Stimulated activated CD4-positive, alpha-beta T cell treated with anti-CD3 and anti-CD28 coated beads, Interleukin-1b, Interleukin-23, amount 100 ng/mL, for 4 hours (primary cell): ENCODE results near the gene BICD1.
A peak's percentile ranks its signal among the peaks of the same experiment; 100 is the strongest.
"Not testable (repeated sequence)": the region's sequence is repeated elsewhere in the genome, so short reads cannot be mapped to it uniquely, and the experiment has no call there.

Source experiments
- DNase-seq, 2 donors: peaks; one replicate each; pipeline ENCODE4 v3.0.0-alpha.2; 2020; ENCODE audit warnings: low read depth in 2 of 2

Gene BICD1

DNA sequence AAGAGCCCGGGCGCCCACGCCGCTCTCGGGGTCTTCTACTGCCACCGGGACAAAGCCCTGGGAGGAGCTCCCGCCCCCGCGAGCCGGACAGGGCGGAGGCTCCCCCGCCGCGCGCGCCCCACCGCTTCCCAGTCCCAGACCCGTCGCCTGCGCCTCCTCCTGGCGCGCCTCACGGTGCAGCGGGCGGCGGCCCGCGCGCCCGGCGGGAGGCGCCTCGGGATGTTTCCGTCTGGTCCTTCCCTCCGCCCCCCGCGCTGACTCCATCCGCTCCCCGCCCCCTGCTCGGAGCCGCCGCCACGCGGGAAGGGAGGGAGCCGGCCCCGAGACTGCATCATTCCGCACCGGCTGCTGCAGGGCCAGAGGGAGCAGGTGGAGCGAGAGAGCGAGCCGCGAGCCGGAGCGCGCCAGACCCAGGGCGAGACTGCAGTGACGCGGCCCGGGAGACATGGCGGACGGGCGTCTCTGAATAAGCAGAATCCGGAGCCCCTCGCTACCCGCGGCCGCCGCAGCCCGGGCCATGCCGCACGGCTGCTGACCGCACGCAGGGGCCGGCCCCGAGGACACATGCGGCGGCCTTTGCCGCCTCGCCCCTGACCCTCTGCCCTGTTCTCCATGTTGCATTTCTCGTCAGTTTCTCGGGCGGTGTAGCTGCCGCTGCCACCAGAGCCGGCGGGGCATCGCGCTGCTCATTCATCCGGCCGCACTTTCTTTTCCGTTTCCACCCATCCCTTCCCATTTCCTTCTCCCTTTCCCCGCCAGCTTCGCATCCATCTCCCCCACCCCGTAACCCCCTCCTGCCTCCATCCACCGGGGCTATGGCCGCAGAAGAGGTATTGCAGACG, at the start of gene BICD1:
Gene BICD1 (plus strand): TSS at position 331 of the 842 bp plus-strand sequence. CDS start 485 bp downstream, at position 816.
- DNase-seq, result peak; percentile 49 to 70

DNA sequence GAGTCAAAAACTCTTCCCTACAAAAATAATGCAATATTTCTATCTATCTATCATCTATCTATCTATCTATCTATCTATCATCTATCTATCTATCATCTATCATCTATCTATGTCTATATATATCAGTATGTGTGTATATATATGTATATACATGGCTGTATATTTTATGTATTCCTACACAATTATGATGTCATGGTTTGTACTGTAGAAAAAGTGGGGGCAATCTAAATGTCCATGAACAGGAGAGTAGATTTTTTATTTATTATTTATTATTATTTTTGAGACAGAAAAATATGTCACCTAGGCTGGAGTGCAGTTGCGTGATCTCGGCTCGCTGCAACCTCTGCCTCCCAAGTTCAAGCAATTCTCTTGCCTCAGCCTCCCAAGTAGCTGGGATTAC, 45.6 kb upstream of the BICD1 start:
- DNase-seq, result no peak

DNA sequence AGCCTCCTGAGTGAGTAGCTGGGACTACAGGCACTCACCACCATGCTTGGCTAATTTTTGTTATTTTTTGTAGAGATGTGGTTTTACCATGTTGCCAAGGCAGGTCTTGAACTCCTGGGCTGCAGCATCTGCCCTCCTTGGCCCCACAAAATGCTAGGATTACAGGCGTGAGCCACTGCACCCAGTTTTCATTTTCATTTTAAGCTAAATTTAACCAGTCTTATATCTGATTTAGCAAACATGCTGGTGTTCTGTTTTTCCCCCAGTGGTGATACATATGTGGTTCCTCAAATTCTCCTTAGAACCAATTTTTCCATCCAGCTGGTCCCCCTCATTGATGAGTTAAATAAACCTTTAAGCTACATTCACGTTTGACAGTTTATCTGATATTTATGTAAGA, 43.8 kb upstream of the BICD1 start:
- no peak for DNase-seq

DNA sequence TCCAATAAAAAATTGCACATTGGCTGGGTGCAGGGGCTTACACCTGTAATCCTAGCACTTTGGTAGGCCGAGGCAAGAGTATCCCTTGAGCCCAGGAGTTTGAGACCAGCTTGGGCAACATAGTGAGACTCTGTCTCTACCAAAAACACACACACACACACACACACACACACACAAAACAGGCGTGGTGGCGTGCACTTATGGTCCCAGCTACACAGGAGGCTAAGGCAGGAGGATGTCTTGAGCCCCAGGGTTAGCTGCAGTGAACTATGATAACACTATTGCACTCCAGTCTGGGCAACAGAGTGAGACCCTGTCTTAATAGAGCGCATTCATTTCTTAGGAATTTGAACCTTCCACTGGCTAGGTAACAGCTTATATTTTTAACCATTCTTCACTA, 42.9 kb upstream of the BICD1 start:
- DNase-seq, result no peak

DNA sequence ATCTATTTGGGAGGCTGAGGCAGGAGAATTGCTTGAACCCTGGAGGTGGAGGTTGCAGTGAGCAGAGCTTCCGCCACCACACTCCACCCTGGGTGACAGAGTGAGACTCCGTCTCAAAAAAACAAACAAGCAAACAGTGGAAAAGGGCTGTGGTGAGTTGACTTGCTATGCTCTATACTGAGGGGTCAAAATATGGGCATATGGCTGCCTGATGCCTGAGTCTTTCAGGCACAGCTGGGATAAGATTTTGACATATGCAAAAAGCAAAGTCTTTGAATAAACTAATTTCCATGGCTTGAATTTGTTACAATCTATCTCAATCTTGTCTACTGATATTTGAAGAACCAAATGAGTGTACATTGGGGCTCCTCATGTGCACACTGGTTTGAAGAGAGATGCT, 40.4 kb upstream of the BICD1 start:
- no peak for DNase-seq

DNA sequence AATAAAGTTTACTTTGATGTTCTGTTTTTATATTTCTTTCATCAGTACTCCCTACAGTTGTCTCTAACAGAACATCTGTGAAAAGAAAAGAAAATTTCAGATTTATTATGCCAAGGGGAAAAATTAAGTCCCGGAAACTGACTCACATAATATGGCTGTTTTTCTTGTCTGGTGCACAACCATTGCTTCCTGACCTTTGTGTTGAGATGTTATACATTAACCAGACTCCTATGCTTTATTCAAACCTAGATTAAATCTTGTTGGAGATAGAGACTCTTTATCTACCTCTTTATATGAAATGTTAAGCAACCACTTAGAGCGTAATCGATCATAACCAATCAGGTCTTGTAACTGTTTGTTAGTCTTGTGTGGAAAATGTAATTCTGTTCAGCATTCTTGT, 37.6 kb upstream of the BICD1 start:
- DNase-seq, result no peak

DNA sequence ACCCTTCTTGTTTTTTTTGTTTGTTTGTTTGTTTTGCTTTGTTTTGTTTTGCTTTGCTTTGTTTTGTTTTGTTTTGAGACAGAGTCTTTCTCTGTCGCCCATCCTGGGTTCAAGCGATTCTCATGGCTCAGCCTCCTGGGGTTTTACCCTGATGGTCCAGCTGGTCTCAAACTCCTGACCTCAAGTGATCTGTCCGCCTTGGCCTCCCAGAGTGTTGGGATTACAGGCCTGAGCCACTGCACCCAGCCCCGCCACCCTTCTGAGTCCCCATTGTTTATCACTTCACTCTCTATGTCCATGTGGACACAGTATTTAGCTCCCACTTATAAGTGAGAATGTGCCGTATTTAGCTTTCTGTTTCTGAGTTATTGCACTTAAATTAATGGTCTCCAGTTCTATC, 36.9 kb upstream of the BICD1 start:
- DNase-seq, result no peak

DNA sequence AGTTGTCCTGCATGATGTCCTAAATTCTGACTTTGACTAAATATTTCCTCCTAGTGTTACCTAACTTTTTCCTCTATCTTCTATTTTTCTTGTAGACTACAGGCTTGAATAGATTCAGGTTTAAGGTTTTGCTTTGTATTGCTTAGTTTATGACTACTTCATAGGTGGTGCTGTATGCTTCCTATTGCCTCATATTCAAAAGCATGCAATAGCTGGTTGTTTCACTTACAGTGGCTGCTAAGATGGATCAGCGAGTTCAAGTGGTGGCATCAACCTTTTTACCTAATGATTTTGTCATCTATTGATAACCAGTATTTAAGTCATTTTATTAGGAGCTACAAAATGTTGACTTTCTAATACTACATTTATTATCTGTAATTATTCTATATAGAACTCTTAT, 36.3 kb upstream of the BICD1 start:
- no peak for DNase-seq

DNA sequence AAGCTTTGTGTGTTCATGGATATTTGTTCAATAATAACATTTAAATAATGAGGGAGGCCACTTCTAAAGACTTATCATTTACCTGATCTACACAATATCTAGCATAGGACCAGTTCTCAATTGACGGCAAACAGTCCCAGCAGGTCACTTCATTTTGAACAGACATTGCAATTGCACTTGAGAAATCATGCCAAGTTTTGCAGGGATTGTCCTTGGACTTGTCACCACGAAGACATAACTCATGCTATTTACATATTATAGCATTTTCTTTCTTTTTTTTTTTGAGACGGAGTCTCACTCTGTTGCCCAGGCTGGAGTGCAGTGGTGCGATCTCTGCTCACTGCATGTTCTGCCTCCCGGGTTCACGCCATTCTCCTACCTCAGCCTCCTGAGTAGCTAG, 34.5 kb upstream of the BICD1 start:
- DNase-seq, result no peak

DNA sequence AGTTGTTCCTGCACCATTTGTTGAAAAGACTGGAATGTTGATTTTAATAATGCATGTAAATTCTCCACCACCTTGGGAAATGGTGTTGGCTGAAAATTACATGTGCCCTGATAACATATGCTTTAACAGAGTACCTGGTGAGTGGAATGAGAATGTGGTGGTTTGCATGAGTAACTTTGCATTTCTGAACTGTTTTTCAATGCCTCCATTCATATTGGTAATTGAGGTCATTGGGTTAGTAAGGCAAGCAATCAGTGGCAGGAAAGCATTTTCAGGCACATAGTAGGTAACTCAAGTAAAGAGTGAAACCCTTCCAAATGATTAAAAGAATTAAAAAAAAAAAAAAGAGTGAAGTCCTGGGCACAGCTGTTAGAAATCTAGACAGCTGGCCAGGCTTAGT, 32.2 kb upstream of the BICD1 start:
- DNase-seq, result no peak

DNA sequence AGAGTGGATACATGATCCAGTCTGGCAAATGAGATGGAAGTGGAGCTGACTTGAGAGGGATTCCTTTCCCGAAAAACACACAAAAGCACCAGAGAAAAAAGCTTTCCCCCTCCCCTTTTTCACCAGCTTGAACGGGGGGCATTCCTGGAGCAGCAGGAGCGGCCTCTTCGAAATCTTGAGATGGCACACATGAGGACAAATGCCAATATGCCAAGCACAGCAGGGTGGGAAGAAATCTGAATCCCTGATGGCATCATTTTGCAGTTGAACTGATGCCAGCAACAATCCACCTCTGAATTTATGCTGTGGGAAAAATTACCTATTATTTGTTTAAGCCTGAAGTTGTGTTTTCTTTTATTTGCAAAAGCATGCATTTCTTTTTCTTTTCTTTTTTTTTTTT, 29.7 kb upstream of the BICD1 start:
- no peak for DNase-seq

DNA sequence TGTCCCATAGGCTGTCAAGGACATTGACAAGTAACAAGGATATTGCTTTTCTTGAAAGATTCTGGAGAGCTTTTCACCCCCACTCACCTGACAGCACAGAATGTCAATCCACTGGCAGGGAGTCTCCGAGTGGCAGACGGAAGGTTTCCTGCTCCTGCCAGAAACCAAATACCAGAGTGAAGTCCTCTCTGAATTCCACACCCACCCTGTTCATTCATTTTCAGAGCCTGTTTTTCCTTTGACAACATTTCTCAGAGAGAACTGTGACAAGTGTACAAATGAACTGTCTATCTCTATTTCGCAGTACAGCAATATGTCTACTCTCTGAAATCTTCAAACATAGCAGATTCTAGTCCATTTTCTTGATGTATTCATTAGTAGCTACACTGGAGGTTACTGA, 26.2 kb upstream of the BICD1 start:
- no peak for DNase-seq

DNA sequence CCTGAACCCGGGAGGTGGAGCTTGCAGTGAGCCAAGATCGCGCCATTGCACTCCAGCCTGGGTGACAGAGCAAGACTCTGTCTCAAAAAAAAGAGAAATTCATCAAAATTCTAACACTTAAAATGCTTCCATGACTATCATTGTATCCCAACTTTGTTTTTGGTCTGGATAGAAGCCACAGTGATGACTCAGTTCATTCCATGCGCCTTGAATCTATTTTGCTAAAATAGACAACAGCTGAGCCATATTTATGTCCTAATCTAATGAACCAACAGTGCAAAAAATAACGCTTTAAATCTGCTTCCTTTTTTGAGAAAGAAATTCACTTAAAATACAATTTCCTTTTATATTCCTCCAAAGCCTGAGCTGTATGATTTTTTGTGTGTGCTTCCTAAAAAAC, 23.2 kb upstream of the BICD1 start:
- no peak for DNase-seq

DNA sequence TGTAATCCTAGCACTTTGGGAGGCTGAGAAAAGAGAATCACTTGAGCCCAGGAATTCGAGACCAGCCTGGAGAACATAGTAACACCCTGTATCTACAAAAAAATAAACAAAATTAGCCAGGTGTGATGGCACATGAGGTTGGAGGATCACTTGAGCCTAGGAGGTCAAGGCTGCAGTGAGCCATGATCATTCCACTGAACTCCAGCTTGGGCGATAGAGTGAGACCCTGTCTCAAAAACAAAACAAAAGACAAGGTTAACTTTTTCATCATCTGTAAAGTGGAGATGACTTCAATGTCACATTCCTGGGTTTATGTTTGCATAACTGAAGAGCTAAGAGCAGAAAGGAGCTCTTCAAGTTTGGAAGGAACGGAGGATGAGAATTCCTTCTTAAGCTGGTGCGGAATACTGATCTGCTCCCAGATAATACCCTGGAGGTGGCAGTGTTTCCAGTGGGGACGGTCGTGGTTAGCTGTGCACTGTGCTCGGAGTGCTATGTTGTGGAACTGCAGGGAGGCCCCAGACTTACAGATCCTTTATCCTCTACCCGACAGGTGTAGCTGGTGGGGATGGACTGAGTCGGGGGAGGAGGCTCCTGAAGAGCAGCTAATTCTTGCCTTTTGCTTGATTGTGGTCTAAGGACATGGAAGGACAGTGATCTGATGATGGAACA, 22.5 kb upstream of the BICD1 start:
- DNase-seq, result no peak

DNA sequence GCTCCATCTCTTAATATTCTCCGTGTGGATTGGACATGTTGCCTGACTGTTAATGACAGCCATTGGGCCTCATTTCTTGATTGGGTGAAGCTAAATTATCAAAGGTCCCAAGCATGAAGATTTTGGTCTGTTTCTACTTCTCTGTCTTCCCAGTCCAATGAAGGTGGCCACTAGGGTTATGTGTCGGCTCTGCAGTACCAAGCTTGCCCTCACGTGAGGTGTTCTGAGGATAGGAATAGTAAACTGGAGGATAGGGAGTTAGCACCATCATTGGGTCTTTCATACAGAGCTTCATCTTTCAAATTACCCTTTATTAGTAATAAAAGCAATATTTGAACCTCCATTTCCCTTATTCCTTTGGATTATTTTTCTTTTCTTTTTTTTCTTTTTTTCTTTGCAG, 21.9 kb upstream of the BICD1 start:
- DNase-seq, result no peak

DNA sequence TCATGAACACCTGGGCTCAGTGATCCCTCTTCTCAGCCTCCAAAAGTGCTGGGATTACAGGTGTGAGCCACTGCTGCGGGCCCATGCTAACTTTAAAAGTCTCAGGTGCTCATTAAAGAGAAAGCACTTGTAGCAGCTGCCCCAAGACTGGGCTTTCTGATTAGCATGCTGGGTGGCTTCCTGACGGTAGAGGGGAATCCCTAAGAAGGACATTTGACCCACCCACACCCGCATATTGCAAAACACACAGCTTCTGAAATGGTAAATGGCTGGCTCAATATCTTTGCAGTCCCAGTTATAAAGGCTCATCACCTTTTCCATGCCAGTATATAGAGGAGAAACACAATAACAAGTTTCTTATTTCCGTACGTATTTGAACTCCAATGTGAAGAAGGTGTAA, 19.3 kb upstream of the BICD1 start:
- DNase-seq, result no peak

DNA sequence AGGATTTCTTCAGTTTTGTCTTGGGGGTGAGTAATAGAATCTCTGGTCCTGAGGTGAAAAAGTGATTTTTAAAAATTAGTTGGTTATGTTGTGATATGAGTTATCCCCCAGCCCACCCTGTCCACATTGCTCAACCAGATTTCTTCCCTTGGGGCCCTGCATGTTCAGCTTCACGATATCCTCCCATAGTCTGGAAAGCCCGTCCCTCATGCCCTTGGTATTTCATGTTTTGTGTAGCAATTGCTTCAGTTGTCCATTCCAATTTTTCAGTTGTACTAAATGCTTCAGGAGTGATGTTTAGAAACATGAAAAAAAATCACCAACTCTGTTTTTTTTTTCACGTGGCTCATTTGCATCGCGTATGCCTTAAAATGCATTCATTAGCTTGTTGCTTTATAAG, 17.5 kb upstream of the BICD1 start:
- DNase-seq, result no peak

DNA sequence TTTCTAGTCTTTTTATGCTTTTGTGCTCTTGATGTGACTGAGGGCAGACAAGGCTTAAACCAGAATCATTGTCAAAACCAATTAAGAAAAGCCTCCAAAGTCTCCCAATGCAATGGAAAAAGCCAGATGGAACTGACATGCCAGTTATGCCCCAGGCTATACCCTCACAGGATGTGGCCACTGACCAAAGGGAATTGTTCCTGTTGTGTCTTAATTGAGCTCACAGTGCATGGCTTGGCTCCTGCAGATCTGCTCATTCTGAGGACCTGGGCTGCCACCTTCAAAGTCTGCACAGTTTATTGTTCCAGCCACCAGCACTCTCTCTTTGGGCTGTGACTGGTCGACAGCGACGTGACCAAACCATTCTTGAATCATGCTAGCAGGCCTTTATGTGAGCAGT, 17.1 kb upstream of the BICD1 start:
- DNase-seq, result no peak

DNA sequence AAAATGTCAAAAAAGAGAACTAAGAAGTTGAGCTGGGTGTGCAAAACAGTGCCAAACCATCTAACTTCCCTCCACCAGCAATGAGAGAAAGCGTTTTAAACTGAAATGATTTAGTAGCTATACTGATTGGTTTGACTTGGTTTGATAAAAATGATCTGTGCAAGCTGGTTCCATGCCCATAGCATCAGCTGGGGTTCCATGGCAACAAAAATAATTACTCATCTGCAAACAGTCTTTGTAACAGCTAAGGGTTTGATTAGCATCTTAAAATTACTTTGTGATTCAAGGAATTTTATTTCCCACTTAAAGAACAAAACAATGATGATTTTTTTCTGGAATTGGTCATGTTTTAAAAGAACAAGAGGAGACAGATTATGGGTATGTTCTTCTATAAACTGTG, 15.0 kb upstream of the BICD1 start:
- DNase-seq, result no peak

DNA sequence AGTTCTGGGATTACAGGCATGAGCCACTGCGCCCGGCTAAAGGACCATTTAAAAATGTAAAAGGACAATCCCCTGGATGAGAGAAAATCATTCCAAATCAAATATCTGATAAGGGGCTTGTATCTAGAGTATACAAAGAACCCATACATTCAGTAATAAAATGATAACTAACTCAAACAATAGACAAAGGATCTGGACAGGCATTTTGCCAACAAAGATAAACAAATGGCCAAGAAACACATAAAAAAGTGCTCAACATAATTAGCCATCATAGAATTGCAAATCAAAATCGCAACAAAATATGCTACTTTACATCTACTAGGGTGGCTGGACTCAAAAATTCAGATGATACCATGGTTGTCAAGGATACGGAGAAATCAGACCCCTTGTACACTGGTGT, 8.5 kb upstream of the BICD1 start:
- DNase-seq, result no peak

DNA sequence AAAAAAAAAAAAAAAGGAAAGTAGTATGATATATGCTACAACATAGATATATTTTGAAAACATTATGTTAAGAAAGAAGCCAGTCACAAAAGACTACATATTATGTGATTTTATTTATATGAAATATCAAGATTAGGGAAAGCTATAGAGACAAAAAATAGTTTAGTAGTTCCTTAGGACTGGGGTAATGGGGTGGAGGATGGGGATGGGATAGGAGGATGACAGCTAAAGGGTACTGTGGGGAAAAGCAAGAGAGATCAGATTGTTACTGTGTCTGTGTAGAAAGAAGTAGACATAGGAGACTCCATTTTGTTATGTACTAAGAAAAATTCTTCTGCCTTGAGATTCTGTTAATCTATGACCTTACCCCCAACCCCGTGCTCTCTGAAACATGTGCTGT, 7.4 kb upstream of the BICD1 start:
- DNase-seq, result not testable (repeated sequence)

DNA sequence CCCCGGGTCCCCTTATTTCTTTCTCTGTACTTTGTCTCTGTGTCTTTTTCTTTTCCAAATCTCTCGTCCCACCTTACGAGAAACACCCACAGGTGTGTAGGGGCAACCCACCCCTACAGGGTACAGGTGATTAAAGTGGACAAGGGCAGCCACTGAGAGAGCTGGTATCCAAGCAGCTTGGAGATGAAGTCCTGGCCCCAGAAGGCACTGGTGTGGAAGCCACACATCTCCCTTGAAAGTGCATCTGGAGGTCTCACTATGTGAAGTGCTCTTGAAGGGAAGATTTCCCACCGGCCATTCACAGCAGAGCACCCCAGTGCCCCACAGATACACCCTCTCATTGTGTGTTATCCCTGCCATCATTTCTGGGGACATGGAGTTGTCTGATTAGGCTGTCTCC, 6.3 kb upstream of the BICD1 start:
- DNase-seq, result no peak

DNA sequence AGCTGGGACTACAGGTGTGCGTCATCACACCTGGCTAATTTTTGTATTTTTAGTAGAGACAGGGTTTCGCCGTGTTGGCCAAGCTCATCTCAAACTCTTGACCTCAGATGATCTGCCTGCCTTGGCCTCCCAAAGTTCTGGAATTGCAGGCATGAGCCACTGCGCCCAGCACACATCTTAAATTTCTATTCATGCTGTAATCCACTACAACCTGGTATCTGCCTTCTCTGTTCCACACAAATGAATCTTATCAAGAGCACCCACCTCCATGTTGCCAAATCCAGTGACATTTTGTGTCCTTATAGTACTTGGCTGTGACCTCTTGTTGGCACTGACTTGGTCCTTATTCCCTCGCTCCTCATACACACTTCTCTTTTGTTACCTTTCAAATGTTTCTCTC, 5.8 kb upstream of the BICD1 start:
- no peak for DNase-seq

DNA sequence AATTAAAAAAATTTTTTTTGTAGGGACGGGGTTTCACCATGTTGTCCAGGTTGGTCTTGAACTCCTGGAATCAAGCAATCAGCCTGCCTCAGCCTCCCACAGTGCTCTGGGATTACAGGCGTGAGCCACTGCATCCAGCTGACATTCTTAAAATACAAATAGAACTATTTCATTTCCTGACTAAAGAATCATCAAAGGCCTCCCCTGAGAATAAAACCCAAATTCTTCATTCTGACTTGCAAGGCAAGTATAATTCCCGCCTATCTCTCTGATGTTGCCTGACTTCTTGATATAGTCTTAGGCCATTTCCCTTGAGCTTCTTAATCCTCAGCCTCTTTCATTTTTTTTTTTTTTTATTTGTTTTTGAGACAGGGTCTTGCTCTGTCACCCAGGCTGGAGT, 4.4 kb upstream of the BICD1 start:
- no peak for DNase-seq
